Measurements from ENCODE around the gene PDIA2. TPM values are rescaled to one million over a fixed set of nuclear protein-coding genes. Genes with fewer than 3 reads are reported as not detected.

Gene PDIA2
- polyA plus RNA-seq, 1 of the 3 experiments (the other 2 are of a cell fraction): 1.7 TPM

GRCh38 chr16:321532-321931, 38.6 kb downstream of the PDIA2 start:
- no peak overlapping the region for H3K27ac ChIP-seq (ENCODE audit: low read depth in 2 of 2, low read length in 1 of 2)
- 82% methylated on average over 9 of the region's 9 CpGs for WGBS (ENCODE audit: low lambda C conversion rate)
- H3K9me3 ChIP-seq: no peaks in the 10 kb centered on the region
- H2AFZ ChIP-seq (ENCODE audit: low read depth): no peak overlapping the region
- H3K27me3 ChIP-seq (ENCODE audit: insufficient read depth): no peaks in the 10 kb centered on the region
- H3K4me3 ChIP-seq (ENCODE audit: low read depth in 2 of 2, low read length in 1 of 2): no peak overlapping the region
- H3K36me3 ChIP-seq (replicated peaks in 1 of 2; ENCODE audit: control insufficient read depth in 1 of 2, insufficient read depth in 2 of 2, low read length in 1 of 2): peaks cover 0 to 4% of the 10 kb centered on the region in 2 experiments
- peaks cover 76% of the 10 kb centered on the region for H3K79me2 ChIP-seq (ENCODE audit: insufficient read depth)
- TF ChIP-seq RCOR1 (IDR thresholded peaks at IDR 0.05; ENCODE audit: low read length): no peak
- POLR2A ChIA-PET: no interaction called here
- CTCF ChIA-PET: interaction anchor here (0.8 to 1.6 kb wide), 2 partner anchors 8 to 141 kb away, joined by 3 to 5 read pairs; partner anchors contain the start of gene HBQ1
- peaks cover 0 to 15% of the 10 kb centered on the region in 2 experiments; a peak in 1 of 4 replicates for H3K4me1 ChIP-seq (ENCODE audit: control insufficient read depth in 1 of 2, insufficient read depth in 2 of 2, low read depth in 1 of 2, low read length in 1 of 2)
- H3K9me2 ChIP-seq: no peaks in the 10 kb centered on the region
- no peak for DNase-seq
- H3F3A ChIP-seq (replicated peaks; ENCODE audit: insufficient read depth): no peaks in the 10 kb centered on the region
- H4K20me1 ChIP-seq (ENCODE audit: insufficient read depth): peaks cover 89% of the 10 kb centered on the region
- H3K4me2 ChIP-seq: no peak overlapping the region
- no peak overlapping the region for H3K9ac ChIP-seq

DNA sequence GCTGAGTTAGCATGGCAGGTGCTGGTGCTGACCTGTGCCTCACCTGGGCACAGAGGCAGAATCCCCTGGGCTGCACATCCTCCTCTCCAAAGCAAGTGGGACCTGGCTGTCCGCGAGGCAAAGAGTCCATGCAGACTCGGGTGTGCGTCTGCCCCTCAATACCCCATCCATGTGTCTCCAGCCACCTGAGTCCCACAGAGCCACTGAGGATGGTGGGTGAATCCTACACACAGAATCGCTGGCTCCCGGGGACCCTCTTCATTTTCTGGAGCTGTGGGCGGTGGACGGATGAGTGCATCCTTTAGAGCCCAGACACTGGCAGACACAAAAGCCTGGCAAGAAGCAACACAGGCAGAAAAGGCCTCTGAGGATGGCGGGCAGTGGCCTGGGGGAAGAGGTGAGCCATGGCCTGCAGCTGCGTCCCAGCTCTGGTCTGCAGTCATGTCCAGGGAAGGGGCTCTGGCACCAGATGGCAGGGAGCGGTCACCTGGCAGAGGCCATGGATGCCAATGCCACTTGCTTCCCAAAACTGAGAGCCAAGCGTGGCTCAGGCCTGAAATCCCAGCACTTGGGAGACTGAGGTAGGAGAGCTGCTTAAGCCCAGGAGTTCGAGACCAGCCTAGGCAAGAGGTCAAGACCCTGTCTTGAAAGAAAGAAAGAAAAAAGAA, 39.6 kb downstream of the PDIA2 start:
- H3K4me3 ChIP-seq (ENCODE audit: low read depth in 2 of 2, low read length in 1 of 2): no peak overlapping the region
- H3F3A ChIP-seq (replicated peaks; ENCODE audit: insufficient read depth): no peaks in the 10 kb centered on the region
- ChIA-PET CTCF (interaction anchor here (0.6 to 1.6 kb wide), 2 partner anchors 9 to 39 kb away, joined by 3 to 5 read pairs; no protein-coding TSS in a partner anchor), POLR2A (no interaction called here)
- WGBS (ENCODE audit: low lambda C conversion rate): 93% methylated on average over 9 of the region's 13 CpGs
- no peaks in the 10 kb centered on the region for H3K9me2 ChIP-seq
- DNase-seq: no peak
- H4K20me1 ChIP-seq (ENCODE audit: insufficient read depth): peaks cover 89% of the 10 kb centered on the region
- H3K4me1 ChIP-seq (ENCODE audit: control insufficient read depth in 1 of 2, insufficient read depth in 2 of 2, low read depth in 1 of 2, low read length in 1 of 2): peaks cover 0 to 15% of the 10 kb centered on the region in 2 experiments; a peak in 1 of 4 replicates
- no peaks in the 10 kb centered on the region for H3K27me3 ChIP-seq (ENCODE audit: insufficient read depth)
- no peaks in the 10 kb centered on the region for H3K9me3 ChIP-seq
- no peak overlapping the region for H3K4me2 ChIP-seq
- no peak for TF ChIP-seq NRF1 (IDR thresholded peaks at IDR 0.05; ENCODE audit: low read depth, low read length)
- TF ChIP-seq, protein P1, sequence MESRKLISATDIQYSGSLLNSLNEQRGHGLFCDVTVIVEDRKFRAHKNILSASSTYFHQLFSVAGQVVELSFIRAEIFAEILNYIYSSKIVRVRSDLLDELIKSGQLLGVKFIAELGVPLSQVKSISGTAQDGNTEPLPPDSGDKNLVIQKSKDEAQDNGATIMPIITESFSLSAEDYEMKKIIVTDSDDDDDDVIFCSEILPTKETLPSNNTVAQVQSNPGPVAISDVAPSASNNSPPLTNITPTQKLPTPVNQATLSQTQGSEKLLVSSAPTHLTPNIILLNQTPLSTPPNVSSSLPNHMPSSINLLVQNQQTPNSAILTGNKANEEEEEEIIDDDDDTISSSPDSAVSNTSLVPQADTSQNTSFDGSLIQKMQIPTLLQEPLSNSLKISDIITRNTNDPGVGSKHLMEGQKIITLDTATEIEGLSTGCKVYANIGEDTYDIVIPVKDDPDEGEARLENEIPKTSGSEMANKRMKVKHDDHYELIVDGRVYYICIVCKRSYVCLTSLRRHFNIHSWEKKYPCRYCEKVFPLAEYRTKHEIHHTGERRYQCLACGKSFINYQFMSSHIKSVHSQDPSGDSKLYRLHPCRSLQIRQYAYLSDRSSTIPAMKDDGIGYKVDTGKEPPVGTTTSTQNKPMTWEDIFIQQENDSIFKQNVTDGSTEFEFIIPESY (IDR thresholded peaks at IDR 0.05; ENCODE audit: borderline replicate concordance, low read depth): no peak
- no peak for TF ChIP-seq IRF3 (IDR thresholded peaks at IDR 0.05; ENCODE audit: low read depth, low read length)
- no peak for TF ChIP-seq RXRA (IDR thresholded peaks at IDR 0.05; ENCODE audit: borderline replicate concordance, low read depth)
- TF ChIP-seq, protein P2, sequence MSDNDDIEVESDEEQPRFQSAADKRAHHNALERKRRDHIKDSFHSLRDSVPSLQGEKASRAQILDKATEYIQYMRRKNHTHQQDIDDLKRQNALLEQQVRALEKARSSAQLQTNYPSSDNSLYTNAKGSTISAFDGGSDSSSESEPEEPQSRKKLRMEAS (IDR thresholded peaks at IDR 0.05; ENCODE audit: low read depth): no peak
- TF ChIP-seq, protein P3, sequence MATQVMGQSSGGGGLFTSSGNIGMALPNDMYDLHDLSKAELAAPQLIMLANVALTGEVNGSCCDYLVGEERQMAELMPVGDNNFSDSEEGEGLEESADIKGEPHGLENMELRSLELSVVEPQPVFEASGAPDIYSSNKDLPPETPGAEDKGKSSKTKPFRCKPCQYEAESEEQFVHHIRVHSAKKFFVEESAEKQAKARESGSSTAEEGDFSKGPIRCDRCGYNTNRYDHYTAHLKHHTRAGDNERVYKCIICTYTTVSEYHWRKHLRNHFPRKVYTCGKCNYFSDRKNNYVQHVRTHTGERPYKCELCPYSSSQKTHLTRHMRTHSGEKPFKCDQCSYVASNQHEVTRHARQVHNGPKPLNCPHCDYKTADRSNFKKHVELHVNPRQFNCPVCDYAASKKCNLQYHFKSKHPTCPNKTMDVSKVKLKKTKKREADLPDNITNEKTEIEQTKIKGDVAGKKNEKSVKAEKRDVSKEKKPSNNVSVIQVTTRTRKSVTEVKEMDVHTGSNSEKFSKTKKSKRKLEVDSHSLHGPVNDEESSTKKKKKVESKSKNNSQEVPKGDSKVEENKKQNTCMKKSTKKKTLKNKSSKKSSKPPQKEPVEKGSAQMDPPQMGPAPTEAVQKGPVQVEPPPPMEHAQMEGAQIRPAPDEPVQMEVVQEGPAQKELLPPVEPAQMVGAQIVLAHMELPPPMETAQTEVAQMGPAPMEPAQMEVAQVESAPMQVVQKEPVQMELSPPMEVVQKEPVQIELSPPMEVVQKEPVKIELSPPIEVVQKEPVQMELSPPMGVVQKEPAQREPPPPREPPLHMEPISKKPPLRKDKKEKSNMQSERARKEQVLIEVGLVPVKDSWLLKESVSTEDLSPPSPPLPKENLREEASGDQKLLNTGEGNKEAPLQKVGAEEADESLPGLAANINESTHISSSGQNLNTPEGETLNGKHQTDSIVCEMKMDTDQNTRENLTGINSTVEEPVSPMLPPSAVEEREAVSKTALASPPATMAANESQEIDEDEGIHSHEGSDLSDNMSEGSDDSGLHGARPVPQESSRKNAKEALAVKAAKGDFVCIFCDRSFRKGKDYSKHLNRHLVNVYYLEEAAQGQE (IDR thresholded peaks at IDR 0.05; ENCODE audit: low read depth, low read length): no peak
- TF ChIP-seq FOXM1 (IDR thresholded peaks at IDR 0.05; ENCODE audit: low read depth): no peak
- TF ChIP-seq RCOR1 (IDR thresholded peaks at IDR 0.05; ENCODE audit: low read length): no peak
- peaks cover 77% of the 10 kb centered on the region; the same call in 1 of the 2 replicates for H3K79me2 ChIP-seq (ENCODE audit: insufficient read depth)
- no peak overlapping the region for H2AFZ ChIP-seq (ENCODE audit: low read depth)
- peaks cover 0 to 4% of the 10 kb centered on the region in 2 experiments for H3K36me3 ChIP-seq (replicated peaks in 1 of 2; ENCODE audit: control insufficient read depth in 1 of 2, insufficient read depth in 2 of 2, low read length in 1 of 2)
- H3K9ac ChIP-seq: no peak overlapping the region
- no peak overlapping the region; a peak in 1 of 4 replicates for H3K27ac ChIP-seq (ENCODE audit: low read depth in 2 of 2, low read length in 1 of 2)
